ENCODE measurements around the gene PTGDR. TPM values are rescaled to one million over a fixed set of nuclear protein-coding genes. Genes with fewer than 3 reads are reported as not detected.

PTGDR gene
- total RNA-seq, 2 experiments from 2014 or later: not detected

GRCh38 chr14:52286661-52287649 is 19.5 kb downstream of the PTGDR start:
- H3K27me3 Mint-ChIP-seq: peaks cover 10% of the 10 kb centered on the region
- ChIA-PET POLR2A (no interaction called here), CTCF (interaction anchor here (0.6 to 1.5 kb wide), 3 partner anchors 13 to 291 kb away, joined by 3 to 4 read pairs (median 3); no protein-coding TSS in a partner anchor)
- H3K27ac Mint-ChIP-seq: peak overlapping the region; percentile 35
- no peaks in the 10 kb centered on the region for H3K9me3 Mint-ChIP-seq (ENCODE audit: low read depth)
- peaks cover 23% of the 10 kb centered on the region for H3K4me1 Mint-ChIP-seq
- no peak for ATAC-seq
- peak overlapping the region; percentile 4 for H3K4me3 Mint-ChIP-seq
- intact Hi-C loops (cut with DNase I, micrococcal nuclease): no loop called here
- no peak for DNase-seq
- no peaks in the 10 kb centered on the region for H3K36me3 Mint-ChIP-seq (ENCODE audit: low read depth)

GRCh38 chr14:52296378-52296777 is 28.9 kb downstream of the PTGDR start:
- H3K9me3 Mint-ChIP-seq (ENCODE audit: low read depth): no peaks in the 10 kb centered on the region
- ATAC-seq (no peak), DNase-seq (no peak)
- POLR2A ChIA-PET: no interaction called here
- H3K36me3 Mint-ChIP-seq (ENCODE audit: low read depth): no peaks in the 10 kb centered on the region
- H3K27me3 Mint-ChIP-seq: no peaks in the 10 kb centered on the region
- intact Hi-C loops (cut with DNase I, micrococcal nuclease): loop anchor here in 1 of 2 experiments (5.0 kb wide), 1 partner anchor 1011 kb away; no protein-coding TSS in a partner anchor
- H3K4me3 Mint-ChIP-seq: no peak overlapping the region
- no peaks in the 10 kb centered on the region for H3K4me1 Mint-ChIP-seq
- H3K27ac Mint-ChIP-seq: no peak overlapping the region
- CTCF ChIA-PET: no interaction called here

GRCh38 chr14:52298795-52299194 is 31.3 kb downstream of the PTGDR start:
- intact Hi-C loops (cut with DNase I, micrococcal nuclease): loop anchor here (1.0 to 5.0 kb wide), 2 partner anchors 175 to 1009 kb away; no protein-coding TSS in a partner anchor
- Mint-ChIP-seq H3K4me1 (no peaks in the 10 kb centered on the region), H3K27ac (no peak overlapping the region), H3K36me3 (ENCODE audit: low read depth) (no peaks in the 10 kb centered on the region), H3K4me3 (no peak overlapping the region), H3K9me3 (ENCODE audit: low read depth) (no peaks in the 10 kb centered on the region), H3K27me3 (peaks cover 4% of the 10 kb centered on the region)
- POLR2A ChIA-PET: no interaction called here
- CTCF ChIA-PET: interaction anchor here (0.6 to 3.2 kb wide), 10 partner anchors 19 to 263 kb away, joined by 3 to 14 read pairs (median 3); no protein-coding TSS in a partner anchor
- DNase-seq (no peak), ATAC-seq (no peak)

GRCh38 chr14:52299692-52300278 is 32.3 kb downstream of the PTGDR start:
- Mint-ChIP-seq H3K27ac (no peak overlapping the region), H3K36me3 (ENCODE audit: low read depth) (no peaks in the 10 kb centered on the region), H3K4me1 (no peaks in the 10 kb centered on the region), H3K27me3 (peaks cover 6% of the 10 kb centered on the region), H3K9me3 (ENCODE audit: low read depth) (no peaks in the 10 kb centered on the region), H3K4me3 (no peak overlapping the region)
- DNase-seq: no peak
- peak; percentile 53 for ATAC-seq
- POLR2A ChIA-PET: no interaction called here
- CTCF ChIA-PET: interaction anchor here (0.6 to 3.2 kb wide), 28 partner anchors 7 to 1392 kb away, joined by 3 to 14 read pairs (median 4); partner anchors contain the start of genes GPR137C and TXNDC16
- intact Hi-C loops (cut with DNase I, micrococcal nuclease): loop anchor here (1.0 to 10.0 kb wide), 3 partner anchors 174 to 1008 kb away; no protein-coding TSS in a partner anchor

GRCh38 chr14:52303236-52303635 is 35.7 kb downstream of the PTGDR start:
- Mint-ChIP-seq H3K27ac (no peak overlapping the region), H3K27me3 (peaks cover 6% of the 10 kb centered on the region), H3K4me1 (peaks cover 7% of the 10 kb centered on the region), H3K4me3 (no peak overlapping the region), H3K36me3 (ENCODE audit: low read depth) (no peaks in the 10 kb centered on the region), H3K9me3 (ENCODE audit: low read depth) (no peaks in the 10 kb centered on the region)
- ChIA-PET CTCF (no interaction called here), POLR2A (no interaction called here)
- DNase-seq (no peak), ATAC-seq (no peak)
- intact Hi-C loops (cut with DNase I, micrococcal nuclease): loop anchor here in 1 of 2 experiments (10.0 kb wide), 1 partner anchor 662 kb away; no protein-coding TSS in a partner anchor

GRCh38 chr14:52304248-52304904 is 36.9 kb downstream of the PTGDR start:
- H3K4me3 Mint-ChIP-seq: no peak overlapping the region
- H3K27ac Mint-ChIP-seq: no peak overlapping the region
- POLR2A ChIA-PET: interaction anchor here (1.1 kb wide), 1 partner anchor 9 kb away, joined by 3 read pairs; no protein-coding TSS in a partner anchor
- H3K36me3 Mint-ChIP-seq (ENCODE audit: low read depth): no peaks in the 10 kb centered on the region
- no peak for ATAC-seq
- CTCF ChIA-PET: interaction anchor here (0.8 to 1.4 kb wide), 4 partner anchors 9 to 164 kb away, joined by 3 to 4 read pairs (median 3); no protein-coding TSS in a partner anchor
- intact Hi-C loops (cut with DNase I, micrococcal nuclease): loop anchor here in 1 of 2 experiments (10.0 kb wide), 1 partner anchor 660 kb away; no protein-coding TSS in a partner anchor
- H3K9me3 Mint-ChIP-seq (ENCODE audit: low read depth): no peaks in the 10 kb centered on the region
- H3K4me1 Mint-ChIP-seq: peaks cover 10% of the 10 kb centered on the region
- DNase-seq: no peak
- H3K27me3 Mint-ChIP-seq: peaks cover 6% of the 10 kb centered on the region

- intact Hi-C loops (cut with DNase I, micrococcal nuclease): loop anchor here in 1 of 2 experiments (10.0 kb wide), 1 partner anchor 660 kb away; no protein-coding TSS in a partner anchor
- Mint-ChIP-seq H3K36me3 (ENCODE audit: low read depth) (no peaks in the 10 kb centered on the region), H3K27ac (no peak overlapping the region), H3K9me3 (ENCODE audit: low read depth) (no peaks in the 10 kb centered on the region), H3K4me3 (no peak overlapping the region), H3K27me3 (peaks cover 8% of the 10 kb centered on the region), H3K4me1 (peaks cover 10% of the 10 kb centered on the region)
- ChIA-PET POLR2A (interaction anchor here (0.7 to 1.1 kb wide), 2 partner anchors 9 to 25 kb away, joined by 3 read pairs; no protein-coding TSS in a partner anchor), CTCF (interaction anchor here (0.8 to 1.4 kb wide), 4 partner anchors 10 to 163 kb away, joined by 3 to 4 read pairs (median 3); no protein-coding TSS in a partner anchor)
- no peak for ATAC-seq
- no peak for DNase-seq
These were observed 37.5 kb downstream of the PTGDR start for GRCh38 chr14:52305014-52305413.

GRCh38 chr14:52307376-52307775 is 39.9 kb downstream of the PTGDR start:
- POLR2A ChIA-PET: no interaction called here
- intact Hi-C loops (cut with DNase I, micrococcal nuclease): loop anchor here in 1 of 2 experiments (10.0 kb wide), 1 partner anchor 657 kb away; no protein-coding TSS in a partner anchor
- H3K4me3 Mint-ChIP-seq: no peak overlapping the region
- no peaks in the 10 kb centered on the region for H3K9me3 Mint-ChIP-seq (ENCODE audit: low read depth)
- CTCF ChIA-PET: no interaction called here
- peaks cover 19% of the 10 kb centered on the region for H3K27me3 Mint-ChIP-seq
- no peak overlapping the region for H3K27ac Mint-ChIP-seq
- ATAC-seq: no peak
- H3K36me3 Mint-ChIP-seq (ENCODE audit: low read depth): no peaks in the 10 kb centered on the region
- no peak for DNase-seq
- H3K4me1 Mint-ChIP-seq: peaks cover 23% of the 10 kb centered on the region

- Mint-ChIP-seq H3K27ac (no peak overlapping the region), H3K4me1 (peaks cover 23% of the 10 kb centered on the region), H3K9me3 (ENCODE audit: low read depth) (no peaks in the 10 kb centered on the region), H3K27me3 (peaks cover 22% of the 10 kb centered on the region), H3K36me3 (ENCODE audit: low read depth) (no peaks in the 10 kb centered on the region), H3K4me3 (no peak overlapping the region)
- DNase-seq: no peak
- no peak for ATAC-seq
- POLR2A ChIA-PET: no interaction called here
- intact Hi-C loops (cut with DNase I, micrococcal nuclease): loop anchor here in 1 of 2 experiments (10.0 kb wide), 1 partner anchor 657 kb away; no protein-coding TSS in a partner anchor
- CTCF ChIA-PET: no interaction called here
These were observed 40.4 kb downstream of the PTGDR start for GRCh38 chr14:52307905-52308304.

GRCh38 chr14:52310541-52310940 is 43.0 kb downstream of the PTGDR start:
- ATAC-seq (no peak), DNase-seq (no peak)
- Mint-ChIP-seq H3K4me3 (no peak overlapping the region), H3K27me3 (peaks cover 37% of the 10 kb centered on the region), H3K36me3 (ENCODE audit: low read depth) (no peaks in the 10 kb centered on the region), H3K4me1 (peaks cover 40% of the 10 kb centered on the region), H3K9me3 (ENCODE audit: low read depth) (no peaks in the 10 kb centered on the region), H3K27ac (no peak overlapping the region)
- POLR2A ChIA-PET: no interaction called here
- intact Hi-C loops (cut with DNase I, micrococcal nuclease): loop anchor here in 1 of 2 experiments (5.0 kb wide), 2 partner anchors 92 to 242 kb away; partner anchors contain the start of genes GPR137C and TXNDC16
- CTCF ChIA-PET: interaction anchor here (1.6 to 2.7 kb wide), 2 partner anchors 8 to 10 kb away, joined by 8 to 11 read pairs; no protein-coding TSS in a partner anchor

Measured in activated CD4-positive, alpha-beta T cell treated with anti-CD3 and anti-CD28 coated beads for 36 hours (primary cell).